ENCODE results near the gene MISP. TPM values are rescaled to one million over a fixed set of nuclear protein-coding genes. Genes with fewer than 3 reads are reported as not detected.
"Not testable (repeated sequence)": the region's sequence is repeated elsewhere in the genome, so short reads cannot be mapped to it uniquely, and the experiment has no call there.

Gene MISP
- total RNA-seq, 1 donor from 2014 or later = not detected

GRCh38 chr19:734716-735115 lies 16.2 kb upstream of the MISP start:
- intact Hi-C loops (cut with DNase I) = loop anchor here (1.0 to 5.0 kb wide), 2 partner anchors 52 to 69 kb away; no protein-coding TSS in a partner anchor
- TF ChIP-seq CTCF (IDR thresholded peaks at IDR 0.05) = no peak
- H3K4me3 ChIP-seq = no peak overlapping the region
- H3K27ac ChIP-seq = no peak overlapping the region
- no peak for DNase-seq (ENCODE audit: low spot score in 2 of 2)
- no peaks in the 10 kb centered on the region for H3K36me3 ChIP-seq
- H3K27me3 ChIP-seq = no peaks in the 10 kb centered on the region
- H3K4me1 ChIP-seq = no peaks in the 10 kb centered on the region
- H3K9me3 ChIP-seq = no peaks in the 10 kb centered on the region

DNA sequence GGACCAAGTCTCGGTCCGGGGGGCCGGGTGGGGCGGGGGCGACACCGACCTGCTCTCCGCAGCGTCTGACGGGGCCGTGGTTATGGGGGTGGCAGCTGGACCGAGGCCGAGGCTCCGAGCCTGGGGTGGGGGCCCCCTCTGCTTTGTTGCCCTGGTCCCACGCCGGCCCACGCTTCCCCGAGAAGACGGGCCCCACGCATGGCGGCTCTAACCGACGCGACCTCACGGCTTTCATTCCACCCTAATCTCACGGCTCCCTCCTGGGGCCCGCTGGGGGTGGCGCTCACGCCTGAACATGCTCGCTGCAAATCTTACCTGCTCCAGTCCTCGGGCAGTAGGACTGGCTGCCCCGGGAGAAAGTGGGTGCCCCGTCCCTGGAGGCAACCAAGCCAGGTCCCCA lies 14.8 kb upstream of the MISP start:
- no peak for DNase-seq (ENCODE audit: low spot score in 2 of 2)
- no peaks in the 10 kb centered on the region for H3K27me3 ChIP-seq
- H3K36me3 ChIP-seq = no peaks in the 10 kb centered on the region
- intact Hi-C loops (cut with DNase I) = no loop called here
- H3K27ac ChIP-seq = no peak overlapping the region
- H3K9me3 ChIP-seq = no peaks in the 10 kb centered on the region
- TF ChIP-seq CTCF (IDR thresholded peaks at IDR 0.05) = no peak
- no peaks in the 10 kb centered on the region for H3K4me1 ChIP-seq
- no peak overlapping the region for H3K4me3 ChIP-seq

DNA sequence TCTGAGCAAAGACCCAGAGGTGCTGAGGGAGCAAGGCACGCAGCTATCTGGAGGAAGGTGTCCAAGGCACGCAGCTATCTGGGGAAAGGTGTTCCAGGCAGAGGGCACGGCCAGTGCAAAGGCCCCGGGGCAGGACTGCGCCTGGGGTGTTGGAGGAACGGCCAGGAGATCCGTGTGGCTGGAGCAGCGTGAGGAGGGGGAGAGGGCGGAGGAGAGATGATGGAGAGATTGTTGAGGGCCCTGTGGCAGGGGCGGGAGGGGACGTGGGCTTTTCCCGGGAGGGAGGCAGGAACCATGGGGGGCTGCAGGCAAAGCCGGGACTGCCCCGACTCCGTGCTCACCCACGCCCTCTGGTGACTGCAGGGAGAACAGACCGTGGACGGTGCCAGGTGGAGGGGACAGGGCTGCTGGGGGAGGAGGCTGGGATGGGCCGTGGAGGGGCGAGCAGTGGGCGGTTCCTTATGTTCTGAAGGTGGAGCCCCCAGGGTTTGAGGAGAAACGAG lies 13.3 kb upstream of the MISP start:
- Histone ChIP-seq H3K4me3 (no peak overlapping the region), H3K4me1 (no peaks in the 10 kb centered on the region), H3K36me3 (no peaks in the 10 kb centered on the region), H3K9me3 (no peaks in the 10 kb centered on the region), H3K27me3 (no peaks in the 10 kb centered on the region), H3K27ac (no peak overlapping the region)
- peak in 2 of 3 experiments; percentile 41 to 51 for TF ChIP-seq CTCF (IDR thresholded peaks at IDR 0.05)
- no peak for DNase-seq (ENCODE audit: low spot score in 2 of 2)
- intact Hi-C loops (cut with DNase I) = no loop called here

- H3K9me3 ChIP-seq = peaks cover 0 to 2% of the 10 kb centered on the region in 2 donors
- H3K4me3 ChIP-seq = no peak overlapping the region
- H3K4me1 ChIP-seq = no peaks in the 10 kb centered on the region
- H3K36me3 ChIP-seq = no peaks in the 10 kb centered on the region
- no peaks in the 10 kb centered on the region for H3K27me3 ChIP-seq
- no peak overlapping the region for H3K27ac ChIP-seq
- DNase-seq (ENCODE audit: low spot score in 2 of 2) = no peak
- intact Hi-C loops (cut with DNase I) = no loop called here
- no peak for TF ChIP-seq CTCF (IDR thresholded peaks at IDR 0.05)
These were observed 12.3 kb upstream of the MISP start for GRCh38 chr19:738509-739128.

DNA sequence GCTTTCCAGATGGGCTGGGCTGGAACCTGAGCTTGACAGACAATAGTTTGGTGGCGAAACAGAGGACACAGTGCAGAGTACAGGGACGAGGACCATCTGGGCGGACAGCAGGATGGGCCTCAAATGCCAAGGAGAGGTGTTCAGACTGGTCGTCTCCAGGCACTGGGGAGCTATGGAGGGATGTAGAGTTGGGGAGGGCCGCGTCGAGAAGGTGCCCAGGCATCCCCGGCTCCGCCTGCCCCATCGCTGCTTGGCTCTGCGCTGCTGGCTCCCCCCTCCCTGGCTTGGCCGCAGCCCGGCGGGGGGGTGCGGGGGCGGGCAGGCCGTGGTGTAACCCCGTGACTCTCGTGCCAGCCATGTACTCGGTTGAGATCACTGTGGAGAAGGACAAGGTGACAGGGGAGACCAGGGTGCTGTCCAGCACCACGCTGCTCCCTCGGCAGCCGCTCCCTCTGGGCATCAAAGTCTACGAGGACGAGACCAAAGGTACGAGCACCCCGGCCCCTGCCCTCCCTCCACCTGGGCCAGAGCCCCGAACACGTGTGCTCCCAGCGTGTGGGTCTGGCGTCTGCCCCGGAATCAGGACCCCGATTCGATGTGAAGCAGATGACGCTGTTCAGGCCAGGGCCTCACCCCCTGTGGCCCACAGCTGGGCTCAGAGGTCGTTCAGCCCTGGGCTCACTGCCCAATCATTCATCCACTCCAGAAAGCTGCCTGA lies 10.8 kb upstream of the MISP start:
- H3K9me3 ChIP-seq = peaks cover 0 to 14% of the 10 kb centered on the region in 2 donors
- no peak overlapping the region for H3K27ac ChIP-seq
- no peaks in the 10 kb centered on the region for H3K36me3 ChIP-seq
- intact Hi-C loops (cut with DNase I) = no loop called here
- no peak for TF ChIP-seq CTCF (IDR thresholded peaks at IDR 0.05)
- DNase-seq (ENCODE audit: low spot score in 2 of 2) = no peak
- no peaks in the 10 kb centered on the region for H3K4me1 ChIP-seq
- no peaks in the 10 kb centered on the region for H3K27me3 ChIP-seq
- no peak overlapping the region for H3K4me3 ChIP-seq

- H3K36me3 ChIP-seq; H3K4me1 ChIP-seq; H3K27me3 ChIP-seq; DNase-seq (ENCODE audit: low spot score in 2 of 2); intact Hi-C loops (cut with DNase I); H3K4me3 ChIP-seq; H3K27ac ChIP-seq: not testable (repeated sequence)
- H3K9me3 ChIP-seq = peaks cover 0 to 17% of the 10 kb centered on the region in 2 donors
These were observed 10.0 kb upstream of the MISP start for GRCh38 chr19:740816-741505.
